GOT3 (cell line): ENCODE measurements around the gene MED27.
"Not testable (repeated sequence)": the region's sequence is repeated elsewhere in the genome, so short reads cannot be mapped to it uniquely, and the experiment has no call there.

Experiments used
- DNase-seq: peaks from one replicate; lab custom pipeline; 2025; ENCODE audit warnings: mixed read lengths; lab: John Stamatoyannopoulos, UW

The MED27 gene

DNA sequence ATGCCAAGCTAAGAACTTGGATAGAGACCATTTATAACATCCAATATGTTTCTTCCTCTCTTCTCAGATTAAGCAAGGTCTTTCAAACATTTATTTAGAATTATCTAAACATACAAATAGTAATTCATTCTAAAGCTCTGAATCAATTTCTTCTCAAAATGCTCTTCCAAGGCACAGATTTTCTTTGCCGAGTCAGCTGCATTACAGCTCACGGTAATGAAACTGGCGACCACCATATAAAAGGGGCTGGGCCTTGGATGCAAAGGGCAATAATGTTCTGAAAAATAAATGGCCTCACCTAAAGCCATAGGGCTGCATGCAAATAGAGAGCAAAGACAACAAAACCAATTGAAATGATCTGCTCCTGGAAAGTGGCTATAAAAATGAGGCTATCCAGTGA is 63.8 kb downstream of the MED27 start:
- DNase-seq = no peak

DNA sequence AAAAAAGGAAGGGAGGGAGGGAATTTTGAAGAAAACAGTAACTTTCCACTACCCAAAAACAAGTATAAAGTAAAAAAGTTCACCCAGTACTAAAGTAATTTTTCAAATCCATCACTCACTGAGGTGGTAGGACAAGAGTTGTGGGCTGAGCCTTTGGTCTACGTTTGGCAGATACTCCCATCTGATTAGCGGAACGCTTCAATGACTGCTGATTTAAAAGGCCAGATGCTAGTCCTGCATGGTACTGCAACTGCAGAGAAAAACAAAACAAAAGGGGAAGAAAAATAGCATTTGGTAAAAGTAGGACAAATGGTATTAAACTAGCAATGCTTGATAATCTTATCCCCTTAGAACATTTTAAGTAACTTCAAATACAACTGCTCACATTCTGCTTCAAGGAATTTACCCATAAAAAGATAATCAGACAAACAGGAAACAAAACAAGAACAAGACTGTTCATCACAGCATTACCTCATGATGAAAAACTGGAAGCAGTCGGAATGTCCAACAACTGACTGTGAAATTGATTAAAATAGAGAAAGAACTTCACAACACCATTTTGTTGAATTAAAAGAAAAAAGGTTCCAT is 65.4 kb downstream of the MED27 start:
- no peak for DNase-seq

DNA sequence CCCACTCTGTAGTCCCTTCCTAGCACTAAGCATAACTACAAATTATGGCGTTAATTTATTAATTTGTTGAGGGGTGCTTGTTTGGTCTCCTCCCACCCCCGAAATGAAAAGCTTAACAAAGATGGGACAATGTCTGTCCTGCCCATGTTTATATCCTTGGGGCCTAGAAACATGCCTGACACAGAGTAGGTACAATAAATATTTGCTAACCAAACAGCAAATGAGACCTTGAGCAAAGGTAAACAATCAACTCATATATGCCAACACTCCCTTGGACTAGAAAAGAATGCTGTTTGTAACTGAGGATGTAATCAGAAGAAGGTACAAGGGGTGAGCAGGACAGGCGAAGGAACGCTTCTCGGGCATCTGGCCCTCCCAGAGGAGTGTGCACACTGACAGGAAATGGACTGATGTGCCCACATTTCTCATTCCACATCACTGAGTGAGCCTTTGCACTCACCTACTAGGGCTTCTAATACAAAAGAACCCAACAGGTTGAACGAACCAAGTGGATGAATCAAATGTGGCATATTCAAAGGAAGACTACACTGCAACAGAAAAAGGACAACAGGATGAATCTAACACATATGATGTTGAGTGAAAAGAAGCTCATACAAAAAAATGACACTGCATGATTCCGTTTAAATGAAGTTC is 66.8 kb downstream of the MED27 start:
- DNase-seq = no peak

DNA sequence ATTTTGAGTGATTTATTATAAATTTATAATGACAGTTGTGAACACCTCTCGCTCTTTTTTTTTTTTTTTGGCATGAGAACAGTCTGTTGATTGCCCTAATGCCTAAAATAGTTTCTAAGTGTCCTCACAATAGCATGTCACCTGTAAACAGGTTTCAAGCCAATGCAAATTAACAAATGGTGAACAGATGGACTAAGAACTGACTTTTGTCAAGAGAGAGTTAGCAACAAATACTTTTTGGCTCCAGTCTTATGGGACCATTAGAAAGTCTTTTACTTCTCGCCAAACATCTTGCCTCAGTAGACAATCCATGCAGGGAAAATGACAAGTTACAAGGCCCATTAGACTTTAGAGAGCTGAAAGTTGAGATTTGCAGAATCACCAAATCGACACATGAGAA is 67.8 kb downstream of the MED27 start:
- no peak for DNase-seq

DNA sequence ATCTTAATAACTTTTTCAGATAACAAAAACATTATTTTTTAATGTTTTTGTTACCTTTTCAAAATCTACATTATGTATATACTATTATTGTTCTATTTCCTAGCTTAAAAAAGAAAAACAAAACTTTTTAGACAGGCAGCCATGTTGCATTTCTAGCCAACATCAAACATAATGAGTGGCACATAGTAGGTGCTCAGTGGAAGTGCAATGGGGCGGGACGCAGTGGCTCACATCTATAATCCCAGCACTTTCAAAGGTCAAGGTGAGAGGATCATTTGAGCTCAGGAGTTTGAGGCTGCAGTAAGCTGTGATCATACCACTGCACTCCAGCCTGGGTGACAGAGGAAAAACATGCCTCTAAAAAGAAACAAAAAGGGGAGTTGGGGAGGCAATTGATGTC is 68.4 kb downstream of the MED27 start:
- DNase-seq = no peak

DNA sequence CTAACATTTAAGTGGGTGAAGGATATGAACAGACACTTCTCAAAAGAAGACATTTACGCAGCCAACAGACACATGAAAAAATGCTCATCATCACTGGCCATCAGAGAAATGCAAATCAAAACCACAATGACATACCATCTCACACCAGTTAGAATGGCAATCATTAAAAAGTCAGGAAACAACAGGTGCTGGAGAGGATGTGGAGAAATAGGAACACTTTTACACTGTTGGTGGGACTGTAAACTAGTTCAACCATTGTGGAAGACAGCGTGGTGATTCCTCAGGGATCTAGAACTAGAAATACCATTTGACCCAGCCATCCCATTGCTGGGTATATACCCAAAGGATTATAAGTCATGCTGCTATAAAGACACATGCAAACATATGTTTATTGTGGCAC is 69.5 kb downstream of the MED27 start:
- DNase-seq = not testable (repeated sequence)

DNA sequence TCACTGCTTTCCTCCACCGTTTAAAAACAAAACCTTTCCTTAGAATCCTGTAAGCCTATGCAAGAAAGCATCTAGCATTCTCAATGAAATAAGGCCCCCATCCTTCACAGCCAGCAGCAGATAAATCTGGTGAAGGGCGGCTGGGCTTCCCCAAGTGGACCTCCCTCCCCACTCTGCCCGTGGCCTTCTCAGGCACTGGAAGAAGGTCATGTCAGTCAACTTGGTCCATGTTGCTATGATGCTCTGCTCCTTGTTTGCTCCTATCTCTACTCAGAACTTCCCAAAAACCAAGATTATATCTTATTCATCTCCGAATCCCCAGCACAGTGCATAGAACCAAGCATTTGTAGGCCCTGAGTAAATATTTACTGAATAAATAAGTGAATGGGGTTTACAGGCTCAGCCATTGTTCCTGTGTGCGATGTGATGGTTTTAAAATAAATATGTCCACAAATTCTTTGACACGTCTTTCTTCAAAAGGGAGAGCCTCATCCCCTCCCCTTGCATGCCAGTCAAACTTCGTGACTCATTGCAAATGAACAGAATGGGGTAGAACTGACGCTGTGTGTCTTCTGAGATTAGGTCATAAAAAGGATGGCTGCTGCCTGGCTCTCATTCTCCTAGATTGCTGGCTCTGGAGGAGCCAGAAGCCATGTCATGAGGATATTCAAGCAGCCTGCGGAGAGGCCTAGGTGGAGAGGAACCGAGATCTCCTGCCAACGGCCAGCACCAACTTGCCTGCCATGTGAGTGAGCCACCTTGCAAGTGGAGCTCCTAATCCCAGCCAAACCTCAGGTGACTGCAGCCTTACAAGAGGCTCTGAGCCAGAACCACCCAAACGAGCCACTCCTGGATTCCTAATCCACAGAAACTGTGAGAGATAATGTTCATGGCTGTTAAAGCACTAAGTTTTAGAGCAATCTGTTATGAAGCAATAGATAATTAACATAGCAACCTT is 70.5 kb downstream of the MED27 start:
- no peak for DNase-seq

DNA sequence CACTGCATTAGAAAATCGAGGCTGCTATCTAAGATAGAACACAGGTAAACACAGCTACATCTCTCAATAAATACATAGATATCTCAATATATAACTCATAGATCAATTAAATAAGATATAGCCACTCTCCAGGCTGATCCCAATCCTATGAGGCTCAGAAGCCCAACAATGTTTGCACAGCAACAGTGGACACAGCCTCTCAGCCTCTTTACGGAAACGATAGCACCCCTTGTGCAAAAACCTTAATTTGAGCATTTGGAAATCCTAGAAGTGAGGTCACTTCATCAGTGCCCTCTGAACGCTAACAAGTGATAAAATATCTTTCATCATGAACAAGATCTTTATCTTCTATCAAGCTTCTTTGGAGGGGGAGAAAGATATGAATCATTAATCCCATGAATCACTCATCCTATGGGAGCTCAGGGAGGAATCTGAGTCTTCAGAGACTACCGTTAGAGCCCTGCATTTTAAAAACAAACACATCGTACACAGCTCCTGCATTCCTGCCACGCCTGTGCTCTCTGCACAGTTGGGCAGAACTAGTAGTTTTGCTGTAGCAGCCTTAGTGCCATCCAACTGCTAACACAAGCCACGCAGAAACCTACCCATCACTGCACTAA is 71.4 kb downstream of the MED27 start:
- DNase-seq = no peak

DNA sequence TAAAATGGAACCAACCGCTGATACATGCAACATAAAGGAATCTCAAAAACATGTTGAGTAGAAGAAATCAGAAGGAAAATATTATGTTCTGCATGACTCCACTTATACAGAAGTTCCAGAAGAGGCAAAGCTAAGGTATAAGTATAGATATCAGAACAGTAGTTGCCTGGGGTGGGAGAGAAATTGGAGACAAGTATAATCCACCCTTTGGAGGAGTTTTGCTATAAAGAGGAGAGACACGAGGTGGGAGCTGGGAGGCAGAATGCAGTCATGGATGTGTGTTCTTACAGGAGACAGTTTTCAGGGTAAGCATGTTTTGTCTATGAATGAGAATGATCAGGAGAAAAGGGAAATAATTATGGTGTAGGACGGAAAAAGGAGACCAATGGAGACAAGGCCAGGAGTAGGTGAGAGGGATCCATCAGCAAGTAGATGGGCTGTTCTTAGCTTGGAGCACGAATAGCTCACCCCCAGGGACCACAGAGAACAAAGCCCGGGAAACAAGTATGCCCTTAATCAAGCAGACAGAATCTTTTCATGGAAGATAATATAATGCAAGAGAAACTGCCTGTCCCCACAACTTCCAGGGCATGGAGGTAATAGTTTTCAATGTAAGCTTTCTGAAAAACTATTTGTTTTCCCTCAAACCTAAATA is 72.2 kb downstream of the MED27 start:
- DNase-seq = no peak

DNA sequence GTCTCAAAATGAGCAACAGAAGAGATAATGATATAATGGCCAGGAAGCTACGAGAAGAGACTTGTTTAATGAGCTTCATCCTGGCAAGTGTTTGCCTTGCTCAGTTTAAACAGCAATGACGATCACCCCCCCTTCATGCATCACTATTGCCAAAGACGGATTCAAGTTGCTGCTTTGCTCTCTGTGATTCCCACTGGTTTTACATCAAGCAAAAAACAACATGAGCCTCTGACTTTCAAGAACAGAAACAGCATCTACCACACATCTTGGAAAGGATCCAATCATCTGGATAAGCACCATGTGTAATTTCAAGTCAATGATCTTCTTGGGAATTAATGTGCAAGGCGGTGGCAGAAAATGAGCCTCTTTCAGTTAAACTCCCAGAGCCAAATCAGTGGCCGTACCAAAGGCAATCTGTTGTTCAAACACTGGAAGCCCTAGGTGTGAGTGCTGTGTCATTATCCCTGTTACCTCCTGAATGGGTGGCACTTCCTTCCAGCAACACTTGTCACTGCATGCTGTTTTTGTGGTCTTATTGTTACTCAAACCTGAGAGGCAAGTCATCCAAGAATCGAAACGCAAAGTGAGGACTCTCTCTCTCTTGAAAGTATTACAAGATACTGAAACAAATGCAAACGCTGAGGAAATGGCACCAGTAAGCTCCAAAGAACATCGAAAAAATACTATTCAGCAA is 72.8 kb downstream of the MED27 start:
- no peak for DNase-seq

DNA sequence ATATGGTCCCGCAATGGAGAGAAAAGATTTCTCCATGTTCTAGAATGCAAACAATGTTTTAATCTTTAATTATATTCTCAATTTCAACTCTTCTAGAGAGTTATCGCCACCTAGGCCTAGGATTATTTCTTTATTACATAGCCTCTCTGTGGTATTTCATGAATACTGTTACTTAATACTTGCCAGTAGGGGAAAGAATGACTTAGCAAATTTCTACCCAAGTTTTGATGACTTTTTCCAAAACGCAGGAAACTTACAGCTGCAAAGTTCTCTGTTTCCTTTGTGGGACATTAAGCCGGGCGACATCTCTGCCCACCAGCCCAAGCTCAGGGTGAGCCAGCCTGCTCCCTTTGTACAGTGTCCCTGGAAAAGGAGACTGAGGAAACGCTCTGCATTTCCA is 73.8 kb downstream of the MED27 start:
- no peak for DNase-seq

DNA sequence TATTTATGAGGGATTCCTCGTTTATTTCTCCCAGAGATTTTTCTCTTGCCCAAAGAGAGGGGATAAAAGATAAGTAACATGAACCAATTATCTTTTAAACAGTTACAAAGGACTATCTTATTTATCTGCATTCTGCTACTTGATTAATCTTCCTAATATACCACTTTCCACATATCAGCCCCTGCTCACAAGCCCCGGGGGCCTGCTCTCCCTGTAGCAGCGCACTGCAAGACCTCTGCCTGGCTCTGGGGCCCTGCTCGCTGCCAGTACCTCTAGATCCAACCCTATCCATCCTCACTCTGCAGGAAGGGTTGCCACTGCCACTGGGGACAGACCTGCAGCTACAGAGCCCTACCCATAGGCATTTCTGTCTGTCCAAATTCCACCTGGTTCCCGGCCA is 75.3 kb downstream of the MED27 start:
- no peak for DNase-seq

DNA sequence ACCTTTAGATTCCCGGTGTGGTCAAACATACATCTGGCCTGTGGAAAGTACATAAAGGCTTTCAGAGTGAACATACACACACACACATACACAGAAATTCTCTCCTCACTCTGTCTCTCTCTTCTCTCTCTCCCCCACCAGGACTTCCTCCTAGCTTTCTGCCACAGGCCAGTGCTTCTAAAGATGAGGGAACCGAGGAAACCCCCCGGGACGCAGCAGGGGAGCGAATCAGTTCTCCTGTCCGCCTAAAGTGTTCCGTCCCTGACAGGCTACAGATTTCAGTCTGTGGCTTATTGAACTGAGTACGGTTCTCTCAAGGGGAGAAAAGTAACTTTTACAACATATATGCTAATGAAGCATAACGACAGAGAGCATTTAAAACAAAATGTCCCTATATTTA is 75.8 kb downstream of the MED27 start:
- no peak for DNase-seq

DNA sequence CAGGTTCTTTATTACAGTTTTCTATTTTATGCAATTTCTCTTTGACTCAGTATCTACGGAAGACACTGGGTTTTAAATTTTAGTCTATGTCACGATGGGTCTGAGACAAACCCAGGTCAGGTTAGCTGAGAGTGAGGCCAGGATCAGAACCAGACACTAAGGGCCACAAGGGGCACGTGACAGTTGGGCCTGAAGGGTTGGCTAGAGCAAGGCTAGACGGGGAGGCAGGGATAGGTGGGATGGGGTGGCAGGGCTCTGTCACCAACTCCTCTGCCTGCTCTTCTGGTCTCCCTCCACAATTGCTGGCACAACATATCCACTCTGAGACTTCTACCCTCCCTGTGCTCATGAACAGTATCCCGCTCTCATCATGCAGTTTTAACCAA is 76.4 kb downstream of the MED27 start:
- no peak for DNase-seq

DNA sequence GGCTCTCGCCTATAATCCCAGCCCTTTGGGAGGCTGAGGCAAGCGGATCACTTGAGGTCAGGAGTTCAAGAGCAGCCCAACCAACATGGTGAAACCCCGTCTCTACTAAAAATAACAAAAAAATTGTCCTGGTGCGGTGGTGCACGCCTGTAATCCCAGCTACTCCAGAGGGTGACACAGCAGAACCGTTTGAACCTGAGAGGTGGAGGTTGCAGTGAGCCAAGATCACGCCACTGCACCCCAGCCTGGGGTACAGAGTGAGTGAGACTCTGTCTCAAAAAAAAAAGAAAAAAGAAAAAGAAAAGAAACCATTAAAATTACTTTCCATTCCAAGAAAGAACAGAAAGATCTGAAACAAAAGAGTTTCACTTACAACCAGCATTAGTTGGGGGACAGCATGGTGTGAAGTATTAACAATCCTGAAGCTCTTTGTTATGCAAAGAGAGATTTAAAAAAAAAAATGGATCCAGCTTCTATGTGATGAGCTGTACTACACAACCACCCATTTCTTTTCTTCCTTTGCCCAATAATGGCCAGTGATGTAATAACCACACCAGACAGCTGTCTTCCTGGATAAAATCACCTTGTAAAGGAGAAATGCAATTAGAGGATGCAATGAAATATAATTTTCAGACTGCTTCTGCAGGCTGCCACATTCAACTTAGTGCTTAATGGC is 76.9 kb downstream of the MED27 start:
- DNase-seq = no peak

DNA sequence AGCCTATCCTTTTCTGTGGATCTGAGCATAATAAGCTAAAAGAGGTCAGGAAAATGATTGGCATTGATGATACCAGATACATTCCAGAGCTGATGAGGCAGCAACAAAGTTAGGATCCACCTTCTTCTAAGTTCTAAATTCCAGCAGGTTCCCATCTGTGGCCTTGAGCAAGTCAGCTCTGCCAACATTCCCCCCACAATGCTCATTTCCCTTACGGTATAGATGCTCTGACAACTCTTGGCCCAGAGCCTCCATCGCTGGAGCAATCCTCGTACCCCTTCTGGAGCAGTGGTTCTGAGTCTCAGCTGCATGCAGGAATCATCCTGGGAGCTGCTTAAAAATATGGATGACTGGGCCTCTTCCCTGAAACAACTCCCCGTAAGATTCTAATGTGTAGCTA is 78.1 kb downstream of the MED27 start:
- DNase-seq = no peak

DNA sequence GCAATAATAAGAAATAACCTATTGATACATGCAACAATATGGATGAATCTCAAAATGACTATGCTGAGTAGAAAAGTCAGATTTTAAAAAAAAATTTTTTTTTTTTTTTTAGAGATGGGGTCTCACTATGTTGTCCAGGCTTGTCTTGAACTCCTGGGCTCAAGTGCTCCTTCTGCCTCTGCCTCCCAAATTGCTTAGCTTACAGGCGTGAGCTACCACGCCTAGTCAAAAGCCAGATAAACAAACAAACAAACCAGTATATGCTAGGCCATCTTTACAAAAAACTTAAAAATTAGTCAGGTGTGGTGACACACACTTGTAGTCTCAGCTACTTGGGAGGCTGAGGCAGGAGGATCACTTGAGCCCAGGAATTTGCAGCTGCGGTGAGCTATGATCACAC is 79.0 kb downstream of the MED27 start:
- no peak for DNase-seq

DNA sequence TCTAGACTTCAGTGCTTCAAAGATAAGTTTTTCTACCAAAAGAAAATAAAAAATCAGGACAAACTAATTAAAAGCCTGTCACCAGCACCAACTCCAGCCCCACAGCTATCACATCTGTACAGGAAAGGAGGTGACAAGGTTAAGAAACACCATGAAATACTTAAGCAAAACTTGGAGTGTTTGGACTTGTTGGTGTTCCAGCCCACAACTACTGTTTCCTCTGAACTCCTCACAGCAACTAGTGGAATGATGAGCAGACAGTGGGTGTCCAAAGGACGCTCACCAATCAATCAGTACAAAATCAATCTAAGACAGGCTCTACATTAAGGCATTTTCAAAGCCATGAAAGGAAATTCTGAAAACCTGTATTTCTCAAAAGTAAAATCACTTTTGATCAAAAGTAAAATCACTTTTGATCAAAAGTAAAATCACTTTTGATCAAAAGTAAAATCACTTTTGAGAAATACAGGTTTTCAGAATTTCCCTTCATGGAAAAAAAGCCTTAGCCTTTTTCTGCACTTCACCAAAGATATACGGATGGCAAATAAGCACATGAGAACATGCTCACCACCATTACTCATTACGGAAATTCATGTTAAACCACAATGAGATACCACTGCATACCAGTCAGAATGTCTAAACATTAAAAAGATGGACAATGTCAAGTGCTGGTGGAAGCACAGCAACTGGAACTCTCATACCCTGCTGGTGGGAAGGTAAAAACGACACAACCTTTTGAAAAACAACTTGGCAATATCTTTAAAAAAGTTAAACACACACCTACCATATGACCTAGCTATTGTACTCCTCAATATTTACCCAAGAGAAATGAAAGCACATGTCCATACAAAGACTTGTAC is 79.7 kb downstream of the MED27 start:
- no peak for DNase-seq

DNA sequence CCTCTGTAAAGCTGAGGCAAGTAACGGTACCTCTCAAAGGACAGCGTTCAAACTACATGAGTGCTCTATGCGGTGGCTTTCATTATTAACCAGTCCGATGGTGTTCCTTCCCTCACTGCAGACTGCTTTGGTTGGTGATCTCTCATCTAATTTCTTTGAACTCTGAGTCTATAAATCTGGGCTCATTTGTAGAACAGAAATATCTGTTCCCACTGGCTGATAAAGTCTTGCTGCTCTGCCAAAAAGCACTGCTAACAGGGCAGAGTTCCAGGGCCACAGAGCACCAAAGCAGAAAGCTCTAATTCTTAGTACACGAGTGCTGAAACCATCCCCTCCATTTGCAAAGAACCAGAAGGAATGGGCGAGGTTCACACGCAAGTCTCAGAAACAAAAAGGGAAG is 81.9 kb downstream of the MED27 start:
- DNase-seq = no peak

DNA sequence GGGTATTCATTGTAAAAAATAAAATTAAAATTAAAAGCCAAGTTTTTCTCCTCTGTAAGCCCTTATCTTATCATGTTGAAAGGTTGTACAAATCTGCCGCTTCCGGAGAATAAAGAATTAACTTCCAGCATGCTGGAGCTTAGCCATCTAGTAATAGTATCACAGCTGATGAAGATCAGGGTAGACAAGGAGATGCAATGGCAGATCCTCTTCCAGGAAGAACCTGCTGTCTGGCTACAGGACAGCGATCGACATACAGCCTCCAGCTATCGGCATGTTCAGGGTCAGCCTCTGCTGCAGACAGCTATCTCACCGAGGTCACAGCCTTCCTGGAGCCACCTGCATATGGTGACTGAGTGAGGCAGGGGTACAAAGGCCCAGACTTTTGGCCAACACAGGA is 82.6 kb downstream of the MED27 start:
- DNase-seq = no peak
